ENCODE data around the gene BROX.
"Not testable (repeated sequence)": the region's sequence is repeated elsewhere in the genome, so short reads cannot be mapped to it uniquely, and the experiment has no call there.

- TF ChIP-seq SP1 (IDR thresholded peaks at IDR 0.05); PKNOX1 (IDR thresholded peaks at IDR 0.05); FOXA1 (IDR thresholded peaks at IDR 0.05); TARDBP (IDR thresholded peaks at IDR 0.05); NFRKB (IDR thresholded peaks at IDR 0.05); ZNF384 (IDR thresholded peaks at IDR 0.05); LEF1 (IDR thresholded peaks at IDR 0.05; ENCODE audit: borderline replicate concordance); L3MBTL2 (conservative IDR thresholded peaks at IDR 0.05); BHLHE40 (IDR thresholded peaks at IDR 0.05; ENCODE audit: borderline replicate concordance): not testable (repeated sequence)
These were observed 29.5 kb downstream of the BROX start for GRCh38 chr1:222741630-222742457.
